NAMALWA (cell line): Measurements from ENCODE around the gene MEIS3.

Experiments
- DNase-seq: peaks from one replicate; pipeline ENCODE4 v3.0.0-alpha.2; 2015; ENCODE audit warnings: low spot score

MEIS3 gene

DNA sequence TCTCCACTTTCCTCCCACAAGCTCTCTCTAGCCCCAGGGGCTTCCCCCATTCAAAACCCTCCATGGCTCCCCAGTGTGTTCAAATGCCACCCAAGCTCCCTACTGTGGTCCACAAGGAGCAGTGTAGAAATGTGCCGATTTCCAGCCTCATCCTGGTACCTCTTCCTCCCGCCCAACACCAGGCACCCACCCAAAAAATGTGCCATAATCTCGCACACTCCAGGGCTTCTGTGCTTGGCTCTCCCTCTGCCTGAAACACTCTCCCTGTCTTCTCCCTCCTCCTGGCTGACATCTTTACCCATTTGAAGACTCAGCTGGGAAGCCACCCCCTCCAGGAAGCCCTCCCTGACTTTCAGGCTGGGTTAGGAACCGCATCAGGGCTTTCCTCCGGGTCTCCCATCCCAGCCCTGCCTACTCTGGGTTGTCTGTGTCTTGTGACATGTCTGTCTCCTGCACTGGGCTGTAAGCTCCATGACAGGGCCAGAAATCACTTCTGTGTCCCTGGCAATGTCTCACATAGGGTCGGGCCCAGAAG lies 16.6 kb upstream of the MEIS3 start:
- no peak for DNase-seq

DNA sequence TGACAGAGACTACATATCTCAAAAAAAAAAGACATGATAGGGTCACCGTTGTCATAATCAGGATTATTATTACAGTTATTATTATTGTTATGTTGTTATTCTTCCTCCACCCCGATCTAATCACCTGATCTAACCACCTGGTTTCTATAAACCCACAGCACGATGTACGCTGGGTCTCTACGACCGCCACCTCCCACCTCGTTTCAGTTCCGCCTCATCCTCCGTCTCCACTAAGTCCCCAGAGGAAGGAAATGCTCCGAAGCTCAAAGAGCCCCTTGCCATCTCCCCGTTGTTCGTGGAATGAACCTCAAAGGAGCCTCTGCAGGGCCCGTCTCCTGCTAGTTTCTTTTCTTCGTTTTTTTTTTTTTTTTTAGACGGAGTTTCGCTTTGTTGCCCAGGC lies 15.9 kb upstream of the MEIS3 start:
- no peak for DNase-seq

DNA sequence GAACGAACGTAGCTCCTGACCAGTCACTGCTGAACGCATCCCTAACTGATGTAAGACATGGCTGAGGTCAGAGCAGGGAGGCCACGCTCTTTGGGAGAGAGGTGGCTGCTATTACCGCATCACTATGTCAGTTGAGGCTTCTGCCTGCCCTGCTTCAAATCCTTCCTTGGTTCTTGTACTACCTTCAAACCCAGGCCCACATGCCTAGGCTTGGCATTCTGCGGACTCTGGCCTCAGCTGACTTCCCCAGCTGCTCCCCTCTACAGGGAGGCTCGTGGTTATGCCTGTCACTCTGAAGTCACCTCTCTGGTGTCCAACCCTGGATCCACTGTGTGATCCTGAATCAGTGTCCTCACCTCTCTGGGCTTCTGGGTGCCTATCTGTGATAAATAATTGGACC lies 14.8 kb upstream of the MEIS3 start:
- DNase-seq, result no peak

DNA sequence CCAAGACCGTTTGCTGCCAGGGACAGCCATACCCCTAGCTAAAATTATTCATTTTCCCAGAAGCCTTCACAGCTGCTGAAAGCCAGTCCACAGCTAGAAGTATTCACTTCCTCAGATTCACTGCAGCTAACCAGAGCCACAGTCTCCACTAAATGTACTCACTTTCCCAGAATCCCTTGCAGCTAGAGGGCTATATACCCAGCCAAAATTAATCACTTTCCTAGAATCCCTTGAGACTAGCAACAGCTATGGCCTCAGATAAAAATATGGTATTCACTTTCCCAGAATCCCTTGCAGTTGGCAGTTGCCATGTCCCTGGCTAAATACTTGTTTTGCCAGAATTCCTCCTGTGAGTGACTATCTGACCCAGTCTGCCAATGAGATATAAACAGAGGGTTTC lies 13.8 kb upstream of the MEIS3 start:
- peak; percentile 55 for DNase-seq

DNA sequence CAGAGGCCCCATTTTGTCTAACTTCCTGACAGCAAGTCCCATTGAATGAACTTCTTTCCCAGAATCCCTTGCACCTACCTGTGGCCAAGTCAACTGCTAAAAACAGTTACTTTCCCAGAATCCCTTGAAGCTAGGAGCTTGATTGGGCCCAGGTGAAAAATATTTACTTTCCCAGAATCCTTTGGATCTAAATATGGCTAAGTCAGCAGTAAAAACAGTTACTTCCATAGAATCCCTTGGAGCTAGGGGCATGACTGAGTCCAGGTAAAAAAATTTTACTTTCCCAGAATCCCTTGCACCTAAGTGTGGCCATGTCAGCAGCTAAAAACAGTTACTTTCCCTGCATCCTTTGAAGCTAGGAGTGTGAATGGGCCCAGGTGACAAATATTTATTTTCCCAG lies 13.2 kb upstream of the MEIS3 start:
- DNase-seq, result no peak

DNA sequence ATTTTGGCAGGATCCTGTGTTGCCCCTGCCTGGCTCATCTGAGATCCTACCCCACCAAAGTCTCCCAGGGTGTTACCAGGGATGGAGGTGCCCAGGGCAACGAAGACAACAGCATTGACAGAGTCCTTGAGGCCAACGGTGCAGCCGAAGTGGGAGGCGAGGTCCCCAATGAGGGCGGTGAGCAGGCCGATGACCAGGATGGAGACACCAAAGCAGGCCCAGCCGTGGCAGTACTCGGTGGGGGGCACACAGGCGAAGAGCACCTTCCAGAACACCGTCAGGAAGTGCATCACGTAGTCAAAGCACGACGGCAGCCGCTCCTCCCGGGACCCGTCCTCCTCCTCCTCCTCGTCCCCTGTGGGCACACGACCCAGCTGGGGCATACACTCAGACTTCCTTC lies 12.8 kb upstream of the MEIS3 start:
- DNase-seq, result no peak

DNA sequence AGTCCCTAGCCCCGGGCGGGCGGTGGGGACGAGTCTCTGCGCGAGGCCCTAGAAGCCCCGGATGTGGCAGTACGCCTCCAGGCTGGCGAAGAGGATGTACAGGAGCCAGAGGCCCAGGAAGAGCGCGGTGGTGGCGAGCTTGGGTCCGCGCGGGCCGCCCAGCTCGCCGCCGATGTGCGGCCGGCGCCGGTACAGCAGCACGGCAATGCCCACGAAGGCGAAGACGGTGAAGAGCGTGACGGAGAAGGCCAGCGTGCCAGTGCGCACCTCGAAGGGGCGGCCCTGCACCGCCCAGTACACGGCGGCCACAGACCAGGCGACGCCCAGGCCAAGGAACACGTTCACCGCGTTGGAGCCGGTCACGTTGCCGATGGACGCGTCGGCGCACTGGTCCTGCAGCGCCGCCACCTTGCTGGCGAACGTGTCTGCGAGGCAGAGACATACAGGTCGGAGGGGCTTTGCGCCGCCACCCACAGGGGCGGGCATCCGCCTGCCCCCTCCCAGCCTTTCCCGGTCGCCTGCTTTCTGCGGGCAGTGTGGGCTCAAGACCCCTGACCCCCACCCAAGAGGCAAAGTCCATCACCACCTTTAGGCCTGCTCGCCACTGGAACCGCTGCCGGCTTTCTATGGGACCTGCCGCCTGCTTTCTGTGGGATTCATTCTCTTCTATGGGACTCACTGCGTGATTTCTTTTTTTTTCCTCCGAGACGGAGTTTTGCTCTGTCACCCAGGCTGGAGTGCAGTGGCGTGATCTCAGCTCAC lies 10.9 kb upstream of the MEIS3 start:
- no peak for DNase-seq

DNA sequence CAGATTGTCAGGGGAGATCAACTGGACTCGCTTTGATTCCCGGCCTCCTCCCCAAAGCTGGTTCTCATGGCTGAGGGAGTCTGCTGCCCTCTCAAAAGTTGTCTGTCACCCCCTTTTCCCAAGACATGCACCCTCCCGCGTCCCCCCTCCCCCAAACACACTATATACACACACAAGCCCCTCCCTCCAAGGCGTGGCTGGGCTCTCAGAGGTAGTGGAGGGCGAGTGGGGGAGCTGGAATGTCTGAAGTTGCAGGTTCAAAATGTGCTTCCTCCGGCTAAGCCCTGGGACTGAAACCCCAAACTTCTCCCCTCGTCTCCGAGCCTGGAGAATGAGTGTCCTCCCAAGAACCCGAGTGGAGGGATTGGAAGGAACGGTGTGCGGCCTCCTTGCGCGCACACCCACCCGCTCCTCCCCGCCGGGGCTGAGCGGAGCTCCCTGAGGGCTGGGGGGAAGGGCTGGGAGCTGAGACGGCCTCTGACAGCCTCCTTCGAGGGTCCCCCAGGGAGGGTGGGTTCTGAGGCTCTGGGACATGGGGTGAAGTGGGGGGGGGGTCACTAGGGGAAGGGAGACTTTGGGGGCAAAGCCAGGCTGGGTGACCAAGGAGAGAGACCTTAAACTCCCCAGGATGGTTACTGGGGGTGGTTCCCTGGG lies 9.9 kb upstream of the MEIS3 start:
- DNase-seq, result no peak

DNA sequence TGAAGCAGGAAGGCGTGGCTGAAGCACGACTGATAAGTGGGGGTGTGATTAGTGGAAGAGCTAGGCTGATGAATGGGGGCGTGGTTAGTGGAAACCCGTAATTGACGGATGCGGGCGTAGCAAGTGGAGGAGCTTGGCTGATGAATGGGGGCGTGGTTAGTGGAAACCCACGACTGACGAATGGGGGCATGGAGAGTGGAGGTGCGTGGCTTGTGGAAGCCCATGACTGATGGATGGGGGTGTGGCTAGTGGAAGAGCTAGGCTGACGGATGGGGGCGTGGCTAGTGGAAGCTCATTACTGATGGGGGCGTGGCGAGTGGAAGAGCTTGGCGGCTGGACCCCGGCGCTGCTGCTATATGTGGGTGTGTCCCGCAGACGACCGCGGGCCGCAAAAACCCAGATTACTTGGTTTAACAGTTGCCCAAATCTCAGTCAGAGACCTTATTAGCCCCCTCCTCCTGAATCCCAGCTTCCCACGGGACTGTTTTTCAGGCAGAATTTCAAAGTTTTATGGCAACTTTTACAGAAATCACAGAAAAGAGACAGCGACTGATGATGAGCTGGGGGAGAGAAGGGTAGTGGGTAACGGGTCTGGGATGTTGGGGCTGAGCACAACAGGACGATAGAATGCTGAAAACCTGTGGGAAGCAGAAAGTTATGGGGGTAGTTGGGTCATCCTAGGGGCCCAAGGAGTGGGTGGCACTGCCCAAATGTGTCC lies 9.0 kb upstream of the MEIS3 start:
- DNase-seq, result peak; percentile 100

DNA sequence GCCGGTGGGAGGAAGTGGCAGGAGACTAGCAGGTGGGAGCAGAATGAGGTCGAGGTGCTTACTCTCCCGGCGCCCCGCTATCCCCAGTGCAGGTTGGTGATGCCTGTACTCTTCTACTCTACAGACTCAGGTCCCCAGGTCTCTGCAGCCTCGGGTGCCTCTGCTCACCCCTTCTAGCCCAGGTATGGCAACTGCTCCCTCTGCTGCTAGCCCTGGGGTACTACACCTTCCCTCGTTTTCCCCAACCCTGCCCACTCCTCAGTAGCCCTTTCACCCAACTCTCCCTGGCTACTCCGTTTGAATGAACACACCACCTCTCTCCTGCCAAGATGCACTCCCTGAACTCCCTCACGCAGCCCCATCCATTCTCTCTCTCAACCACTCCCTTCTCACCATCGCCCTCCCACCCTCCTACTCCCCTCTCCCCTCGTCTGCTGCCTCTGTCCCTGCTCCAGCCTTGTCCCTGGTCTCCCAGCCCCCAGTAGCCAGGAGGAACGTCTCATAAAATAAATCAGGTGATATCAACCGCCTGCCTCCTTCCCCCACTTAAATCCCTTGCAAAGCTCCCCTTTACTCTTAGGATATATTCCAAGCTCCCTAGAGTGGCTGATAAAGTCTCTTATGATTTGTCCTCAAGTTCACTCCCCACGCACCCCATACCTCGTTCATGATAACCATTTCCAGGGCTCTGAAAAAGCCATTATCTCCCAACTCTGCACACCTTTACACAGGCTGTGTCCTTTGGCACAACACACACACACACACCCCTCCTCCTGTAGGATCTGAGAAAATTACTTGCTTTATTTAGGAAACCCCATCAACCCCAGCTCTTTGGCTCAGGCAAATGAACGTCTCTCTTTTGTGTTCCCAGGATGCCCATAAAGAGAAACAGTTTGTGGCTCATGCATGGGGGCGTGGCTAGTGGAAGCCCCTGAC lies 8.2 kb upstream of the MEIS3 start:
- DNase-seq, result peak; percentile 89

DNA sequence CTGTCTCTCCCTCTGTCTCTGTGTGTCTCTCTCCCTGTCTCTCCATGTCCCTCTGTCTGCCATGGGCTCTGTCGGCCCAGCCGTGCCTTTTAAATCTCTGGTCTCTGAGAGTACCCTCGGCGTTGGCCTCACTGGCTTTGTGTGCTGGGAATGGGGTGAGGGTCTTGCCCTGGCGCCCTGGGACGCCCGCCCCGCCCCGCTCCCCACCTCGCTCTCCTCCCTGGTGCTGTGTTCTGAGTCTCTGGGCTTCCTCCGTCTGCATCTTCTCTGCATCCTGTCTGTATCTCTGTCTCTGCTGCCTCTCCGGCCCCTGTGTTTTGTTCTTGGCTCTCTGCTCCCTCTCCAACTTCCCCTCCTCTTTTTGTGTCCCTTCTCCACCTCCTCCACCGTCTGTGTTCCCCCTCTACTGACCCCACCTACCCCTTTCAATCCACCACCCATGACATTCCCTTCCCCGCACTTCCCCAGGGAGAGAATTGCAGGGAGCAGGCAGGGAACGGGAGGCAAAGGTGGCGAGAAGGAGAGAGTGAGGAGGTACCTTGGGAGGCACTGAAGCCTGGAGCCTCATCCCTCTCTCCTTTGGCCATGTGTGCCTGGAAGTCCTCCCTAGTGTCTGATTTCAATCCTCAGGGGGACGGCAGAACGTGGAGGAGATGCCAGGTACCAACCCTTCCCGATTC lies 4.0 kb upstream of the MEIS3 start:
- no peak for DNase-seq

DNA sequence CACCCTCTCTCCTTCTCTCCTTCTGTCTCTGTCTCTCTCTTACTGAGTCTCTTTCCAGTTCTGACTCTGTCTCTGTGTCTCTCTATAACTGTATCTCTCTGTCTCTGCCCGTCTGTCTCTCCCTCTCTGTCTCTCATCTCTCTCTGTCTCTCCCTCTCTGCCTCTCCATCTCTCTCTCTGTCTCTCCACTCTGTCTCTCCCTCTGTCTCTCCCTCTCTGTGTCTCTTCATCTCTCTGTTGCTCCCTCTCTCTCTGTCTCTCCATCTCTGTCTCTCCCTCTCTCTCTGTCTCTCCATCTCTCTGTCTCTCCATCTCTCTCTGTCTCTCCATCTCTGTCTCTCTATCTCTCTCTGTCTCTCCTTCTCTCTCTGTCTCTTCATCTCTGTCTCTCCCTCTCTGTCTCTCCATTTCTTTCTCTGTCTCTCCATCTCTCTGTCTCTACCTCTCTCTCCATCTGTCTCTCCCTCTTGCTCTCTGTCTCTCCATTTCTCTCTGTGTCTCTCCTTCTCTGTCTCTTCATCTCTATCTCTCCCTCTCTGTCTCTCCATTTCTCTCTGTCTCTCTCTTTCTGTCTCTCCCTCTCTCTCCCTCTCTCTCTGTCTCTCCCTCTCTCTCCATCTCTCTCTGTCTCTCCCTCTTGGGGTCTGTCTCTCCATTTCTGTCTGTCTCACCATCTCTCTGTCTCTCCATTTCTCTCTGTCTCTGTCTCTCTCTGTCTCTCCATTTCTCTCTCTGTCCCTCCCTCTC lies 3.3 kb upstream of the MEIS3 start:
- DNase-seq, result no peak

DNA sequence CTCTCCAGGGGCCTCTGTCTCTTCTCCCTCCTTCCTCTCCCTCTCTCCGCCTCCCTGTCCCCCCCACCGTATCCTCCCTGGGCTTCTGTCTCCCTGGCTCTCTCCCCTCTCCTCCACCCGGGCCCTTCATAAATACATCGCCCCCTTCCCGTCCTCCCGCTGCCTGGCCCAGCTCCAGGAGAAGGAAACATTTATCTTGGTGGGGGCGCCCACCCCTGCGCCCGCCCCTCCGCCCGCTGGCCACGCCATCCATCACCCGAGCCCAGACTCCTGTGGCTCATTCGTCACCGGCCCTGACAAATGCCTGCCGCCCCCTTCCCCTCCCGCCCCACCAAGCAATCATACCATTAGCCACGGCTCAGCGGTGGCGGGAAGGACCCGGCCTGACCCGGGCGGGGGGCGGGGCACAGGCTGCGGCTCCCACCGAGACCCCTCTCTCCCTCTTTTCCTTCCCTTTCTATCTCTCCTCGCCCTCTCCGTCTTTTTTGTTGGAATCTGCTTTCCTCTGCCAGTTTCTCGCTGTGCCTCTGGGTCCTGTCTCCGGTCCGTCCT lies 2.6 kb upstream of the MEIS3 start:
- no peak for DNase-seq

DNA sequence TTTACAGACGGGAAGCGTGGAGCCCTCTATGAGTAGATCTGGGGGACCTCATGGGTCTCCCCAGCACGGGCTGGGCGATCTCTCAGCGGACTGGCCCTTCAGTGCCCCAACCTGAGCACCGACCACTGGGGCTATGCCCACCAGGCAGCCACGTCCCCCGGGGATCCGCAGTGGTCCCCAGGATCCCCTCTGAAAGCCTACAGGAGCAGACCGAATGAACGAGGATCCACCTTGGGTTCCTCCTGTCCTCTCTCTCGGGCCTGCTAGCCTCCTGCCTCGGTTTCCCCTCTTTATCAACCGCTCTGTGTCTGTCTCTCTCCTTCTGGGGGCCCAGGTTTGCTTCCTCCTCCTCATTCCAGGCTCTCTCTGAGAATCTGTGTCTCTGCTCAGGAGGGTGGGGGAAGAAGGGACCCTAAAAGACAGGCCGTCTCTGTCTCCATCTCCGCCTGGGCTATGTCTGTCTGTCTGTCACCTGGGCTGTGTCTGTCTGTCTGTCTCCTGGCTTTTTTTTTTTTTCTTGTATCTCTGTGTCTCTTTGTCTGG lies 2.0 kb upstream of the MEIS3 start:
- no peak for DNase-seq

DNA sequence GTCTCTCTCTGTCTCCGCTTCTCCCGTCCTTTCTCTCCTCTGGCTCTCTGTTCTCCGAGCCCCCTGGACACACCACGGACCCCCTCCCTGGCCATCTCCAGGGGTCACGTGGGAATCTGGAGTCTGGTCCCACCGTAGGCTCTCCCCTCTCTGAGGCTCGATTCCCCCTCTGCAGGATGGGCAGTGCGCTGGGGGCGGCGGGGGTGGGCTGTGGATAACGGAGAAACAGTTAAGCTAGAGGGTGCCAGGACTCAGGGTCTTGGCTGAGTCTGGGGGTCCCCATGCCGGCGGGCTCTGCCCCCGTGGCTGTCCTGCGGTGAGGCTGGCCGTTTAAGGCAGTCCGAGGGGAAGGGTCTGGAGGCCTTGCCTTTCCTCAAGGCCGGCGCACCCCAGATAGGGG lies 462 bp upstream of the MEIS3 start:
- no peak for DNase-seq

DNA sequence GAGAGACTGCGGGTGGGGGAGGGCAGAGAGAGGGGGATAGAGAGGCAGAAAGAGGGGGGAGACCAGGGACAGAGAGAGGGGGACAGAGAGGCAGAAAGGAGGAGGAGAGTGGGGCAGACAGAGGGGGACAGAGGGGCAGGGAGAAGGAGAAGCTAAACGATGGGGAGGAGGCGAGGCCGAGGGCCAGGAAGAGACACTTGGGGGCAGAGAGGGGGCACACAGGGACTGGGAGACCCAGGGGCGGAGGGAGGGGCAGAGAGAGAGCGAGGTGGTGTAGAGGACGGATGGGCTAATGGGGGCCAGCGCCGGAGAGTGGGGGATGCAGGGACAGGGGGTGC lies 666 bp downstream of the MEIS3 start:
- no peak for DNase-seq

DNA sequence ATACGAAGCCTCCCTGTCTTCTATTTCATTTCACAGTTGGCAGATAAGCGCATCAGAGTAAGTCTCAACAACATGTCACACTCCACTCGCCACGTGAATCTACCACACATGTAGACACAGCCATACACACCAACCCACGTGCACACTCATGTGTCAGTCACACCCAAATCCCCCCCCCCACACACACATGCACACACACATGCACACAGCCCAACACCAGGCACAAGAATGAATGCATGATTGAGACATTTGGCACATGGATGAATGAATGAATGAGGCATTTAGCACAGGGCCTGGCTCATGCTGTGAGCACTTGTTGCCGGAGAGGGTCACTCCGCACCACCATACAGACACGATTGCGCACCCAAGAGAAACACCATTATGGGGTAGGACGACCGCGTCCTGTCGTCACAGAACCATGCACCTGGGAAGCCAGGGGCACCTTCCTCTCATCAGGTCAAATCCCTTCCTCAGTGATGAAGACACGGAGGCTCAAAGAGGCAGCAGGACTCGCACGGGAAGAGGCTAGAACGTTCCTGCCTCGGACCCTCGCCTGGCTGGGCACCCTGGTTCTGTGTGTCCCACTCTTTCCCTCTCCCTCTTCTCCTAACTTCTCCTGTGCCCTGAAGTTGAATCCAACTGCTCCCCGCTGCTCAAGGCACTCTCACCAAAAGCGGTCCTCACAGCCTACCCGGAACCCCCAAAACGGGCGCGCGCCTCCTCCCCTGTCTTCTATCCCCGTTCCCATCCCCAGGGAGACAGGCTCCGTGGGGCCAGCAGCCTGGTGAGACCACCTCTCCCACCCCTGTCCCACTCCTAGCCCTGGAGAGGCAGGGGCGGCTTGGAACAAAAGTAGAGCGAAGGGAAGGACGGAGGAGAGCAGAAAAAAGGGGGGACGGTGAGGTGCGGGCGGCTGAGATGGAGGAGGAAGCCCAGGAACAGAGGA lies 1.3 kb downstream of the MEIS3 start:
- DNase-seq, result peak; percentile 42

DNA sequence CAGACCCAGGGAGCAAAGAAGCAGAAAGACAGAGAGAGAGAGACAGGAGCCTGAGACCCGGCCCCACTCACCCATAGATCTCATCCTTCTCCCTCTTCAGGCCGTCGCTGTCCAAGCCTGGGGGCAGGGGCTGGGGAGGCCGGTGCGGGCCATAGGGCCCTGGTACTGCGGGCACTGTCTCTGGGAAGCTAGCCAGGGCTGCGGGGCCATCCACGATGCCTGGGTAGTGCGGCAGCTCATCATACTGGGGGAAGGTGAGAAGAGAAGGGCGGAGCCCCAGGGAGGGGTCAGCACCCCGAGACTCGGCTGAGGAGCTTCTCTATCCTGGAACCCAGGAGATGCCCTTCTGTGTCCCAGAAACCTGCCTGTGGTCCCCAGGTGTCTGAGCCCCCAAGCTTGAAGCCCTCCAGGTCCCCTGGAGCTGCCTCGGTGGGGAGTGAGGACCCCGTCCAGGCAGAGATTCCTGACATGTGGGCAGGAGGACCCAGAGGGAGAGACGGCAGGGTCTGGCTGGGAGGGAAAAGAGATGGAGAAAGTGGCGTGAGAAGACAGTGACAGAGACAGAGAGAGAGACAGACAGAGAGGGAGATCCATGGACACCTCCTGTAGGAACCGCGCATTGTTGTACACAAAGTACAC lies 2.1 kb downstream of the MEIS3 start:
- no peak for DNase-seq

DNA sequence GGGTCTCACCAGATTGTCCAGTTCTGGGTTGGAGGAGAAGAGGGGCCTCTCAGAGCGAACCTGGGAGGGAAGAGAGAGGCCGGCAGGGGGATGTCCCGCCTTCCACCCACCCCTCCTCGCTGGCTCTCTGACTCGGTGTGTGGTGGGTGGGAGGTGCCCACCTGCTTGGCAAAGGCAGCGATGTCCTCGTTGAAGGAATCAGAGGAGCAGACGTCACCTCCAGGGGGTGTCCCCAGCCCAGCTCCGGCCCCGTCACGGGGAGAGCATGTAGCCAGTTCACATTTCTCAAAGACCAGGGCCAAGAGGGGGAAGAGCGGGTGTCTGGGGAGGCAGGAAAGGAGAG lies 2.7 kb downstream of the MEIS3 start:
- no peak for DNase-seq
